NCI-H1048 (cell line): ENCODE data around the gene DNAH17.

Source experiments
- DNase-seq: peaks from one replicate; lab custom pipeline; 2025; lab: John Stamatoyannopoulos, UW

The DNAH17 gene

DNA sequence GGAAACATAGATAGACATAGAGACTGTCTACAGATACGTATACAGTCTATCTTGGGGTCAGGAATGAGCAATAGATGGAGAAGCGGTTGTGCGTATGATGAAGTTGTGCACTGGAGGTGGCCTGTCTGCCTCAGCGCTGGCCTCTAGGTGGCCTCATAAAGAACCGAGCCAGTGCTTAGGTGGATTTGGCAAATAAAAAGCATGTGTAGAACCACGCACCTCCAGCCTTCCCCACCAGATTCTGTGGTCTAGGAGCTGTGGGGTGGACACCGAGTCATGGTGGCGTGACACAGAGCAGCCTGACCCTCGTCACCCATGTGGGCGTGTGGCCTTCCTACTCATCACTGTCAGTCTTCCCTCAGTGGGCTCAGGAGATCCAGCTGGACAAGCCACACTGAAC lies 164.8 kb downstream of the DNAH17 start:
- no peak for DNase-seq

GRCh38 chr17:78411241-78411857 lies 165.8 kb downstream of the DNAH17 start:
- no peak for DNase-seq

DNA sequence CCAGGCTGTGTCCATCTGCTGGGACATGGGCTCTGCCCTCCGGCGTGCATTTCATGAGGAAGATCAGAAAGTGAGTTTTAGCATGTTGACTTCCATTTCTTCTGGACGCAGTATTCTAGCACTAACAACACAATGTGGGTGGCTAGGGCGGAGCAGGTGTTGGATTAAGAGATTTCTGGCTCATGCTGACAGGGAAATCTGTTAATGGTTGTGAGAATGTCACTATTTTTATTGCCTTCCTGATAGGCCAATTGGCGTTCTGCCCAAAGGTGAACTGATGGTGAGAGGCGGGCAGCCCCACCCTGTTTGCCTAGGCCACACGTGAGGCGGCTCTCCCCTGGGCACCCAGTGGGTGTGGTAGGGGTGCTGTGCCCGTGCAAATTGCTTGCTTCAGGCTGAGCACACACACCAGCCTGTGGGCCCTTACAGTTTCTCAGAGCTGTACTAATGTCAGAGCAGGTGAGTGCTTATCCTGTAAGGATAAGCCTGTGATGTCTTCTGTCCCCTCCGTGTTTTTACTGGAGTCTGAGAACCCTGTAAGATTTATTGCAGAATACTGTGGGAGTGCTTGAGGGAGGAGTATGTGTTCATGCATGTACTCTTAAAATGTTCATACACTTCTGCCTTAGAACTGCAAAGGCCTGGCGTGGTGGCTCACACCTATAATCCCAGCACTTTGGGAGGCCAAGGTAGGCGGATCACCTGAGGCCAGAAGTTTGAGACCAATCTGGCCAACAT lies 167.8 kb downstream of the DNAH17 start:
- DNase-seq: no peak

- no peak for DNase-seq
Observed at GRCh38 chr17:78408476-78409050, 168.6 kb downstream of the DNAH17 start.

DNA sequence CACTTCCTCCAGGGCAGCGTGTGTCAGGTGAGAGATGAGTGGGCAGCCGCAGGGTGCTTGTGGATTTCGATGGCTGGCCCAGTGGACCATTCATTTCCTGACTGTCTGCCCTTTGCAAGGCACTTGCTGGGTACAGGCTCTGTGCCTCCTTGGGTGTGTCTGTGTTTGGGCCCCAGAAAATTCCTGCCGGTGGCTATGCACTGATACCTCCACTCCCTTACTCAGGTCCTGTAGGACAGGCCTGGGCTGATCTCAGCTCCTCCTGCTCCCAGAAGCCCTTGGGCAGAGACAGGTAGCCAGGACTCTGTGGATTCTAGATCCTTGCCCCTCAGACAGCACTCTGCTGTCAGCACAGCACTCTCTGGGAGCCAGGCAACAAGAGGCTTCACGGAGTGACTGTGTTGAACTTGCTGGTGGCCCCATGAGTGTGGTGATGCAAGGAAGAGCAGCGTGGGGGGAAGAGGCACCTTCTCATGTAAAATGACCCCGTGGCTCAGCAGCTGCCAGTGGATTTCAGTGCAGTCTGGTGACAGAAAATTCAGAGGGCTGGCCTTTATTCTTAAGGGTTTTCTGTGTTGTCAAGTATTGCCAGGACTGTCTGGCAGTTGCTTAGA lies 169.7 kb downstream of the DNAH17 start:
- DNase-seq: no peak

GRCh38 chr17:78406920-78407319 lies 170.3 kb downstream of the DNAH17 start:
- no peak for DNase-seq

- no peak for DNase-seq
Observed at GRCh38 chr17:78406396-78406795, 170.8 kb downstream of the DNAH17 start.

DNA sequence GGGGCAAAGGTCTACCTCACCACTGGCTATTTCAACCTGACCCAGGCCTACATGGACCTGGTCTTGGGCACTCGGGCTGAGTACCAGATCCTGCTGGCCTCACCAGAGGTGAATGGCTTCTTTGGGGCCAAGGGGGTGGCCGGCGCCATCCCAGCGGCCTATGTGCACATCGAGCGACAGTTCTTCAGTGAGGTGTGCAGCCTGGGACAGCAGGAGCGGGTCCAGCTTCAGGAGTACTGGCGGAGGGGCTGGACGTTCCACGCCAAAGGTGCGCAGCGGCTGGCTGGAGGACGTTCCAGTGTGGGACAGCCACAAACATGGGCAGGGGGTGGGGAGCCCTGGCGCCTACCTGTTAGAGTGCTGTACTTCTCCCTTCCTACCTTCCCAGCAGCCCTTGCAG lies 173.4 kb downstream of the DNAH17 start:
- no peak for DNase-seq

DNA sequence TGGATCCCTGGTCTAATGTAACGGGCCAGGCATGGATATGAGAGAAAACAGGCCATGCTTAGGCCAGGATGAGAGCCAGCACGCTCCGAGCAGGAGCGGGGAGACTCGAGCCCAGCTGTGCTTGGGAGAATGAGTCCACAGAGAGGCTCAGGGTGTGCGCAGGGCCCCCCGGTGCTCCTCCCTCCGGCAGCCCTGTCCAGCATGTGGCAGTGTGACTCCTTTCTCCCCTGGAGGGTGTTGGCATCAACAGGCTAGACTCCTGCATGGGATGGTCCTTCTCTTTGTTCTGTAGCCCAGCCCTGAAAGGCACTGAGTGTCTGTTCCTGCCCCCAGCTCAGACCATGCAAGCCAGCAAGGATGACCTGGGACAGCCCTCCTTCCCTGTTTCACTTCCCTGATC lies 175.3 kb downstream of the DNAH17 start:
- no peak for DNase-seq

DNA sequence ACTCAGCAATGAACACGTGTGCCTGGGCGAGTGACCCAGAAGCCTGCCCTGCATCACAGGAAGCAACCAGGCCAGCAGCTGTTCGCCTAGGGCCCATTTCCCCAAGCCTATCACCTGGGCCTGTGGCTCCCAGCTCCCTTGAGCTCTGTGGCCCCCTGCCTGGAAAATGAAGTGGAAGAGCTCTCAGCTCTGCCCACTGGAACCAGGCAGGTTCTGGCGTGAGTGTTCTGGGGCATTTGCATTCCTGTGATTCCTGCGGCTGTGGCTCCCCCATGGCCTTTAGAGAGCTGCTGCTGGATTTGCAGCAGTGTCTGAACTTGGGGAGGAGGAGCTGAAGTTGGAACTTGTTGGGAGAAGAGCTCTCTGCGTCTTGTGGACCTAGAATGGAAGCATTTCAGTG lies 175.9 kb downstream of the DNAH17 start:
- no peak for DNase-seq

- DNase-seq: no peak
Observed at GRCh38 chr17:78400581-78401240, 176.5 kb downstream of the DNAH17 start.

DNA sequence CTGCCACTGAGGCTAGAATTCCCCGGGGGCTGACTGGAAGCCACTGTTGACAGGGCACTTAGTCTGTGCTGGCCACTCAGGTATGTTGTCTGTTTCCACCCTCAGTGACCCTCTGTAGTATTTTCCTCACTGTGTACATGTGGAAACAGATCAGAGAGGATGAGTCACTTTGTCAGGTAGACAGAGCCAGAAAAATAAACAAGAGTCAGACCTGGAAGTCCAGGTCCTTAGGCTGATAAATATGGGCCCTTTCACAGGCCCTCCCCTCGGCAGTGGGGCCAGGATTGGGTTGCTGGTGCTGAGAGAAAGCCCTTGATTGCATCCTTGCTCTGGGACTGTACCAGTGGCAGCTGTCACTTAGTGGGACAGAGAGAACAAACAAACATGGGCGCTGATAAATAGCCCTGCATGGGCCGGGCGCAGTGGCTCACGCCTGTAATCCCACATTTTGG lies 177.5 kb downstream of the DNAH17 start:
- no peak for DNase-seq

GRCh38 chr17:78399028-78399692 lies 178.0 kb downstream of the DNAH17 start:
- DNase-seq: no peak

DNA sequence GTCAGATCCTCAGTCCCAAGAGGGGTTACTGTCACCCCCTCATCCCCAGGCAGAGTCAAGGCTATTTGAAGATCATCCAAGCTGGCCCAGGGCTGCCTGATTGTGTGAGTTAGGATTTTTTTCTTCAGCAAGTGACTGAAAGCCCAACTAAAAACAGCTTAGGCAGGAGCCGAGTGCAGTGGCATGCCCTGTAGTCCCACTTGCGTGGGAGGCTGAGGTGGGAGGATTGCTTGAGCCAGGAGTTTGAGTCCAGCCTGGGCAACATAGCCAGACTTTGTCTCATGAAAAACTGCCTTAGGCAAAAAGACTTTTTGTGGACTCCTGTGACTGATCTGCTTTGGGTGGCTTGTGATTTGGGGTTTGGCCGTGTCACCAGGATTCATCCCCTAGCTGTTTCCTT lies 178.8 kb downstream of the DNAH17 start:
- DNase-seq: no peak

- DNase-seq: no peak
Observed at GRCh38 chr17:78397681-78398101, 179.5 kb downstream of the DNAH17 start.

DNA sequence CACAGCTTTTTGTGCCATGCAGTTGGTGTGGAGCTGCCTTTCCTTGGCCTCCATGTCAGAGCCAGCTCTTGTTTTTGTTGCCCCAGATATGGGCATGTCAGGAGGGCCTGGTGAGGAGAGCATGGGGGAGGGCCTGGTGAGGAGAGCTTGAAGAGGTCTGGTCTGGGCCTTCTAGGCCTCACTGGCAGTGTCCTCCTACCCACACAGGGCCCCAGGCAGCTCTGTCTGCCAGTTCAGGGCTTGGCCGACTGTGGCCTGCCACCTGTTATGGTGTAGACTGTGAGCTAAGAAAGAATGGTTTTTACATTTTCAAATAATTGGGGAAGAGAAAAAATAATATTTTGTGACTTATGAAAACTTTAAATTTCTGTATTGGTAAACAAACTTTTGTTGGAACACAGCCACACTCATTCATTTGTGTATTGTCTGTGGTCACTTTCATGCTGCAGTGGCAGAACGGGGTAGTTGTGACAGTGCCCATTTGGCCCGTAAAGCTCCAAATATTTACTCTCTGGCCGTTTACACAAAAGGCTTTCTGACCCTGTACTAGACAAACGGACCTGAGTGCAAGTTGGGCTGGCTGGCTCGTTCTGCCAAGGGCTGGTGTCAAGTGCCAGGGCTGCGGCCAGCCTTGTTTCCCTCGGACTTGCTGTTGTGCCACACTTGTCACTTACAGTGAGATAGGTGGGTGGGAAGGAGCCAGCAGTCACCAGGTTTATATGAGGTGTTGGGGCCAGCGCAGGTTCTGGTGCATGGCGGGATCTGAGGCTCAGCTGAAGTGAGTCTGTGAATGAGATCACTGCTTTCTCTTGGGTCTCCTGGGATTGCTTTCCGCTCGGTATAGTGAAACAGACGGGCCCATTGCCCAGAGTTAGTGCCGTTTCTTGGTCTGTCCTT lies 180.5 kb downstream of the DNAH17 start:
- DNase-seq: no peak

GRCh38 chr17:78395155-78395554 lies 182.0 kb downstream of the DNAH17 start:
- DNase-seq: no peak

- no peak for DNase-seq
Observed at GRCh38 chr17:78394209-78394608, 183.0 kb downstream of the DNAH17 start.

- no peak for DNase-seq
Observed at GRCh38 chr17:78393575-78393974, 183.6 kb downstream of the DNAH17 start.

- DNase-seq: no peak
Observed at GRCh38 chr17:78392295-78392694, 184.9 kb downstream of the DNAH17 start.

DNA sequence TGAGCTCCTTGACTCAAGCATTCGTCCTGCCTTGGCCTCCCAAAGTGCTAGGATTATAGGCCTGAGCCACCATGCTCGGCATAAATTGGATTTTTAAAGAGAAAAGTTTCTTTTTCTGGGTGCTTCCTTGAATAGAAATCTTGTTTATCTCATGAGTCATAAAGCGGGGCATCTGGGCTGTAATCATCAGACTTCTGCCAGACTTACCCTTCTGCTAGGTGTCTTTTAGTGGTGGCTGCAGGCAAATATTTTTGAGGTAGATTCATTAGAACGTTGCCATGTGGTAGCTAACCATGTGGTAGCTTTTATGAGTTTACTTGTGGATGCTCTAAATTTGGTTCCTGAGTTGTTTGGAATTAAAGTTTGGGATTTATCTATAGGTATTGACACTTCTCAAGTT lies 185.4 kb downstream of the DNAH17 start:
- no peak for DNase-seq
